Measurements from ENCODE around the gene DNAH2. TPM values are rescaled to one million over a fixed set of nuclear protein-coding genes. Genes with fewer than 3 reads are reported as not detected.

The DNAH2 gene
- total and polyA plus RNA-seq, 2 of the 8 experiments (the other 6 are each of a cell fraction or from before 2014, with no cell fraction given) = 0.13 to 0.18 TPM

DNA sequence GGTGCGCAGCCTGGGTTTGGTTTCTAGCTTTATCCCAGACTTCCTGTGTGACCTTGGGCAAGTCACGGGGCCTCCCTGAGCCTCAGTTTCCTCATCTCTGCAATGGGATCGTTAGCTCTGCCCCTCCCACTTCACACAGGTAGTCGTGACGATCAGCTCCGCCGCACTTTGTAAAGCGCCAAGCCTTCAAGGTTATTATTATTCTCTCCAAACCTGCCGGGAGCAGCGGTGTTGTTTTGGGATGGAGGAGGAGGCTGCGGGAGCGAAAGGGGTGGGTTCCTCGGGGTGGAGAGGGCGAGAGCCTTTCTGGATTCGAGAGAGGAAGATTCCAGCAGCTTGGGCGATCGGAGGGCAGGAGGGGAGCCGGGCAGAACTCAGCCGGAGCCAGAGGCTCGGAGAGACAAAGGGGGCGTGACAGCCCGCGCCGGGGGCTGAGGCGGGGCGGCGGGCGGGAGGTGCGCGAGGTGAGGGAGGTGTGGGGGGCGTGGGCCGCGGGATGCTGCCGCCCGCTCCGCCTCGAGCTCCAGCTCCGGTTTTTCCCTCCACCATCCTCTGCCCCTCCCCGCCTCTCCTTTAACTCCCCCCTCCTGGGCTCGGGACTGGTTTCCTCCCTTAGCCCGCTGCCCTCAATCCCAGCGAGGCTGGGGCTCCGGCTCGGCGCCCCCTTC is 12.8 kb upstream of the DNAH2 start, which contains the start of gene EFNB3 (continued):
- TF ChIP-seq POLR2A (IDR thresholded peaks at IDR 0.05; ENCODE audit: control extremely low read depth in 1 of 2, low read depth in 2 of 2, low read length in 2 of 2) = peak in 1 of 2 experiments; percentile 55; a peak in 1 of 3 replicates
- TF ChIP-seq EGR1 (IDR thresholded peaks at IDR 0.05; ENCODE audit: borderline replicate concordance, low read depth, low read length) = peak; percentile 22; the same call in 1 of the 2 replicates
- peak; percentile 68; the same call in 1 of the 2 replicates for TF ChIP-seq BACH1 (IDR thresholded peaks at IDR 0.05; ENCODE audit: low read length)
- TF ChIP-seq RXRA (IDR thresholded peaks at IDR 0.05; ENCODE audit: insufficient read depth, low read depth, low read length) = no peak
- TF ChIP-seq CREB1 (IDR thresholded peaks at IDR 0.05) = 0 out of 2 replicates have a peak, but pooled peaks have one; percentile 17
- TF ChIP-seq KDM5A (IDR thresholded peaks at IDR 0.05; ENCODE audit: low read length) = no peak
- TF ChIP-seq TEAD4 (IDR thresholded peaks at IDR 0.05; ENCODE audit: low read depth, low read length) = peak; percentile 52; the same call in 1 of the 2 replicates
- no peak for TF ChIP-seq JUND (IDR thresholded peaks at IDR 0.05; ENCODE audit: low read length)
- peak; percentile 11 for TF ChIP-seq KDM4A (IDR thresholded peaks at IDR 0.05; ENCODE audit: low read depth, low read length, severe bottlenecking)
- TF ChIP-seq, protein P1, sequence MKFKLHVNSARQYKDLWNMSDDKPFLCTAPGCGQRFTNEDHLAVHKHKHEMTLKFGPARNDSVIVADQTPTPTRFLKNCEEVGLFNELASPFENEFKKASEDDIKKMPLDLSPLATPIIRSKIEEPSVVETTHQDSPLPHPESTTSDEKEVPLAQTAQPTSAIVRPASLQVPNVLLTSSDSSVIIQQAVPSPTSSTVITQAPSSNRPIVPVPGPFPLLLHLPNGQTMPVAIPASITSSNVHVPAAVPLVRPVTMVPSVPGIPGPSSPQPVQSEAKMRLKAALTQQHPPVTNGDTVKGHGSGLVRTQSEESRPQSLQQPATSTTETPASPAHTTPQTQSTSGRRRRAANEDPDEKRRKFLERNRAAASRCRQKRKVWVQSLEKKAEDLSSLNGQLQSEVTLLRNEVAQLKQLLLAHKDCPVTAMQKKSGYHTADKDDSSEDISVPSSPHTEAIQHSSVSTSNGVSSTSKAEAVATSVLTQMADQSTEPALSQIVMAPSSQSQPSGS (IDR thresholded peaks at IDR 0.05; ENCODE audit: low read length) = no peak
- TF ChIP-seq, protein P2, sequence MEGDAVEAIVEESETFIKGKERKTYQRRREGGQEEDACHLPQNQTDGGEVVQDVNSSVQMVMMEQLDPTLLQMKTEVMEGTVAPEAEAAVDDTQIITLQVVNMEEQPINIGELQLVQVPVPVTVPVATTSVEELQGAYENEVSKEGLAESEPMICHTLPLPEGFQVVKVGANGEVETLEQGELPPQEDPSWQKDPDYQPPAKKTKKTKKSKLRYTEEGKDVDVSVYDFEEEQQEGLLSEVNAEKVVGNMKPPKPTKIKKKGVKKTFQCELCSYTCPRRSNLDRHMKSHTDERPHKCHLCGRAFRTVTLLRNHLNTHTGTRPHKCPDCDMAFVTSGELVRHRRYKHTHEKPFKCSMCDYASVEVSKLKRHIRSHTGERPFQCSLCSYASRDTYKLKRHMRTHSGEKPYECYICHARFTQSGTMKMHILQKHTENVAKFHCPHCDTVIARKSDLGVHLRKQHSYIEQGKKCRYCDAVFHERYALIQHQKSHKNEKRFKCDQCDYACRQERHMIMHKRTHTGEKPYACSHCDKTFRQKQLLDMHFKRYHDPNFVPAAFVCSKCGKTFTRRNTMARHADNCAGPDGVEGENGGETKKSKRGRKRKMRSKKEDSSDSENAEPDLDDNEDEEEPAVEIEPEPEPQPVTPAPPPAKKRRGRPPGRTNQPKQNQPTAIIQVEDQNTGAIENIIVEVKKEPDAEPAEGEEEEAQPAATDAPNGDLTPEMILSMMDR (IDR thresholded peaks at IDR 0.05; ENCODE audit: control extremely low read depth in 1 of 3, insufficient read depth in 1 of 3, low read depth in 1 of 3, low read length in 3 of 3) = no peak
- TF ChIP-seq, protein P3, sequence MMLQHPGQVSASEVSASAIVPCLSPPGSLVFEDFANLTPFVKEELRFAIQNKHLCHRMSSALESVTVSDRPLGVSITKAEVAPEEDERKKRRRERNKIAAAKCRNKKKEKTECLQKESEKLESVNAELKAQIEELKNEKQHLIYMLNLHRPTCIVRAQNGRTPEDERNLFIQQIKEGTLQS (IDR thresholded peaks at IDR 0.05; ENCODE audit: insufficient read depth, low read depth, low read length) = no peak
- TF ChIP-seq BCL11A (IDR thresholded peaks at IDR 0.05; ENCODE audit: low read depth in 2 of 2, low read length in 2 of 2) = no peak
- no peak for TF ChIP-seq SAP30 (IDR thresholded peaks at IDR 0.05; ENCODE audit: insufficient read depth, insufficient replicate concordance, low read length)
- no peak for TF ChIP-seq RAD21 (IDR thresholded peaks at IDR 0.05 in 1 of 2, conservative IDR thresholded peaks at IDR 0.05 in 1 of 2; ENCODE audit: low read depth in 2 of 2, low read length in 2 of 2)
- peak; percentile 93 for TF ChIP-seq KDM1A (IDR thresholded peaks at IDR 0.05; ENCODE audit: borderline replicate concordance, low read length)
- TF ChIP-seq CHD2 (IDR thresholded peaks at IDR 0.05; ENCODE audit: low read length) = no peak
